ENCODE results near the gene MUC4.
"Not testable (repeated sequence)": the region's sequence is repeated elsewhere in the genome, so short reads cannot be mapped to it uniquely, and the experiment has no call there.

Gene MUC4

GRCh38 chr3:195714380-195715011, 97.2 kb downstream of the MUC4 start:
- in situ Hi-C loops (cut with HindIII; ENCODE audit: low sequenced_read_pairs), result no loop called here
- no peak for DNase-seq (ENCODE audit: low read depth)
- no peak overlapping the region for H3K4me3 ChIP-seq (ENCODE audit: low read depth, low read length)
- TF ChIP-seq, protein P1, sequence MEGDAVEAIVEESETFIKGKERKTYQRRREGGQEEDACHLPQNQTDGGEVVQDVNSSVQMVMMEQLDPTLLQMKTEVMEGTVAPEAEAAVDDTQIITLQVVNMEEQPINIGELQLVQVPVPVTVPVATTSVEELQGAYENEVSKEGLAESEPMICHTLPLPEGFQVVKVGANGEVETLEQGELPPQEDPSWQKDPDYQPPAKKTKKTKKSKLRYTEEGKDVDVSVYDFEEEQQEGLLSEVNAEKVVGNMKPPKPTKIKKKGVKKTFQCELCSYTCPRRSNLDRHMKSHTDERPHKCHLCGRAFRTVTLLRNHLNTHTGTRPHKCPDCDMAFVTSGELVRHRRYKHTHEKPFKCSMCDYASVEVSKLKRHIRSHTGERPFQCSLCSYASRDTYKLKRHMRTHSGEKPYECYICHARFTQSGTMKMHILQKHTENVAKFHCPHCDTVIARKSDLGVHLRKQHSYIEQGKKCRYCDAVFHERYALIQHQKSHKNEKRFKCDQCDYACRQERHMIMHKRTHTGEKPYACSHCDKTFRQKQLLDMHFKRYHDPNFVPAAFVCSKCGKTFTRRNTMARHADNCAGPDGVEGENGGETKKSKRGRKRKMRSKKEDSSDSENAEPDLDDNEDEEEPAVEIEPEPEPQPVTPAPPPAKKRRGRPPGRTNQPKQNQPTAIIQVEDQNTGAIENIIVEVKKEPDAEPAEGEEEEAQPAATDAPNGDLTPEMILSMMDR (IDR thresholded peaks at IDR 0.05; ENCODE audit: low read depth, low read length, missing control alignments), result no peak

- in situ Hi-C loops (cut with HindIII; ENCODE audit: low sequenced_read_pairs); DNase-seq (ENCODE audit: low read depth); H3K4me3 ChIP-seq (ENCODE audit: low read depth, low read length): not testable (repeated sequence)
Observed at GRCh38 chr3:195713150-195713549, 98.6 kb downstream of the MUC4 start.

DNA sequence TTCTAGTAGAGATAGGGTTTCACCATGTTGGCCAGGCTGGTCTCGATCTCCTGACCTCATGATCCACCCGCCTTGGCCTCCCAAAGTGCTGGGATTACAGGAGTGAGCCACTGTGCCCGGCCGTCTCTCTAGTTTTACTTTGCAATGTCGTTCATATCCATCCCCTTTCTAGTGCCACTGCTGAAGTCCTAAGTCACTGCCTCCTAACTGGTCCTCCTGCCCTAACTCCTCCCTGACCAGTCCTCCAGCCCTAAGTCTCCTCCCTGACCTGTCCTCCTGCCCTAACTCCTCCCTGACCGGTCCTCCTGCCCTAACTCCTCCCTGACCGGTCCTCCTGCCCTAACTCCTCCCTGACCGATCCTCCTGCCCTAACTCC, 99.2 kb downstream of the MUC4 start:
- H3K4me3 ChIP-seq (ENCODE audit: low read depth, low read length); in situ Hi-C loops (cut with HindIII; ENCODE audit: low sequenced_read_pairs); DNase-seq (ENCODE audit: low read depth): not testable (repeated sequence)

DNA sequence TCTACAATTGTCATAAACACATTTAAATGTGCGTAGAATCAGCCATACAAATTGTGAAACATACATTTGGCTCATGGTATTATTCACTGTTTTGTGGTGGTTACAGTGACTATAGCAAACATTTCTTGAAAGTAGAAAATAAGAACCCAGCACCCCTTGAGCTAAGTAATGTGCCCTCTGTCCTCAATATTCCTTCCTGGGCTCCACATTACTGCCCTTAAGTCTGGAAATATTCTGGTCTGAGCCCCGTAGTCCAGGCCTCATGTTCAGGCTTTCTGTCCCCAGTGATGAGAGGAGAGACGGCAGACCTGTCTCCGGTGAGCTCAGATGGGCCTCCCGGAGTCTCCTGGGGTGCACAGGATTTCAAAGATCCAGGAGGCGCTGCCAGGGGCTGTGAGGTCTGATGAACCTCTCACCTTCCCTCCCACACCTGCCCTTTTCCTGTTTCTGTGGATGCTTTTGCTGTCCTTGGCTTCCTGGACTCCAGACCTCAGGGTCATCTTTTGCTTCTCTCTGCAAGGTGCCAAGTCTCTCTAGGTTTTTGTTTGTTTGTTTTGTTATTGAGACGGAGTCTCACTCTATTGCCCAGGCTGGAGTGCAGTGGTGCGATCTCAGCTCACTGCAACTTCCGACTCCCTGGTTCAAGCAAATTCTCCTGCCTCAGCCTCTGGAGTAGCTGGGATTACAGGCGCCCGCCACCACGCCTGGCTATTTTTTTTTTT, 99.8 kb downstream of the MUC4 start:
- TF ChIP-seq, protein P1 (IDR thresholded peaks at IDR 0.05; ENCODE audit: low read depth, low read length, missing control alignments), result no peak
- in situ Hi-C loops (cut with HindIII; ENCODE audit: low sequenced_read_pairs), result no loop called here
- H3K4me3 ChIP-seq (ENCODE audit: low read depth, low read length), result no peak overlapping the region
- DNase-seq (ENCODE audit: low read depth), result no peak

GRCh38 chr3:195711091-195711812, 100.5 kb downstream of the MUC4 start:
- H3K4me3 ChIP-seq (ENCODE audit: low read depth, low read length); DNase-seq (ENCODE audit: low read depth); in situ Hi-C loops (cut with HindIII; ENCODE audit: low sequenced_read_pairs): not testable (repeated sequence)

GRCh38 chr3:195710126-195710905, 101.4 kb downstream of the MUC4 start:
- H3K4me3 ChIP-seq (ENCODE audit: low read depth, low read length); in situ Hi-C loops (cut with HindIII; ENCODE audit: low sequenced_read_pairs); DNase-seq (ENCODE audit: low read depth): not testable (repeated sequence)

GRCh38 chr3:195709676-195710085, 102.0 kb downstream of the MUC4 start:
- DNase-seq (ENCODE audit: low read depth), result no peak
- TF ChIP-seq, protein P1 (IDR thresholded peaks at IDR 0.05; ENCODE audit: low read depth, low read length, missing control alignments), result no peak
- no peak overlapping the region for H3K4me3 ChIP-seq (ENCODE audit: low read depth, low read length)
- in situ Hi-C loops (cut with HindIII; ENCODE audit: low sequenced_read_pairs), result no loop called here

- TF ChIP-seq, protein P1 (IDR thresholded peaks at IDR 0.05; ENCODE audit: low read depth, low read length, missing control alignments), result no peak
- DNase-seq (ENCODE audit: low read depth), result no peak
- no peak overlapping the region for H3K4me3 ChIP-seq (ENCODE audit: low read depth, low read length)
- in situ Hi-C loops (cut with HindIII; ENCODE audit: low sequenced_read_pairs), result no loop called here
Observed at GRCh38 chr3:195708626-195709481, 102.9 kb downstream of the MUC4 start.
